HG02610 (cell line): ENCODE data around the gene TMEM144.
A peak's percentile ranks its signal among the peaks of the same experiment; 100 is the strongest.
"Not testable (repeated sequence)": the region's sequence is repeated elsewhere in the genome, so short reads cannot be mapped to it uniquely, and the experiment has no call there.

Experiments used
- ATAC-seq: cut with Tn5 transposase; IDR thresholded peaks from one replicate; pipeline ENCODE4 v1.9.1; 2021; ENCODE audit warnings: mild to moderate bottlenecking, moderate library complexity; ENCODE audit not compliant: unreplicated experiment

TMEM144 gene

DNA sequence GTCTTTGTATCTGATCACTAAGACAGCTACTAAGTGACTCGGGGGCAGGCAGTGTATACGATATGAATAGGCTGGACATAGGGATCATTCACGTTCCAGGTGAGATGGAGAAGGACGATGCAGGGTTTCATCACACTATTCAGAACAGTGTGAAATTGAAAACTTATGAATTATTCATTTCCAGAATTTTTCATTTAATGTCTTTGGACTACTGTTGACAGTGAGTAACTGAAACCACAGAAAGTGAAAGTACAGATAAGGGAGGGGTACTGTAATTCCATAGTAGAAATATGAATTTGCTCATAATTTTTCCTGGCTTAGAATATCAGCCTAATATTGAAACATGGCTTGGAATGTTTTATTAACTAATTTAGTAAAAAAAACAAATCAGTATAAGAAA is 24.4 kb downstream of the TMEM144 start:
- ATAC-seq = no peak

DNA sequence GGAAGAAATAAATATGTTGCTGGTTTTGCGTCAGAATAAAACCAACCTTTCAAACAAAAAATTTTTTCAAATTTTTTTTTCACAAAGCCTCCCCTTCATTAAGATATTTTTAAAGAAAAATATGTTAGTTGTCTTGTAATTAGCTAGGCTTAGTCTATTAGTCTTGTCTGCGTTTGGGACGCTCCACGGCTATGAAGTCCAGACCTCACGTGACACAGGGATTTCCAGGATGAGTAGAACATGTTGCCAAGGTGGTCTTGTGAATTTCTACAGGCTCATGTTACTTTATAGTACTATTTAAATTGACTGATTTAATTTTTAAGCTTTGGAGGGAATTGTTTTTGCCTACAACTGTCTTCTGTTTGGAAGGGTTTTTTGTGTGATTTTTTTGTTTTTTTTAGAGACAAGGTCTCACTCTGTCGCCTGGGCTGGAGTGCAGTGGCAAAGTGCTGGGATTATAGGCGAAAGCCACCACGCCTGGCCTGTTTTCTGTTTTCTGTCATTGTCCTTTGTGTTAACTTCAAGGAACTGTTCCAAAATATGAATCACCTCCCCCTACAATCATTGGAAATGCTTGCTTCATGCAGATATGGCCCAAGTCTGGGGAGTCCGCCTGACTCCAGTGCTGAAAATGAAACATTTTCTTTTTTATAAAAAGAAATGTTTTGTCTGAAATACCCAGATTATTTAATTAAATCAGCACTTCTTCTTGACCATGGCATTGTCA is 26.2 kb downstream of the TMEM144 start:
- no peak for ATAC-seq

DNA sequence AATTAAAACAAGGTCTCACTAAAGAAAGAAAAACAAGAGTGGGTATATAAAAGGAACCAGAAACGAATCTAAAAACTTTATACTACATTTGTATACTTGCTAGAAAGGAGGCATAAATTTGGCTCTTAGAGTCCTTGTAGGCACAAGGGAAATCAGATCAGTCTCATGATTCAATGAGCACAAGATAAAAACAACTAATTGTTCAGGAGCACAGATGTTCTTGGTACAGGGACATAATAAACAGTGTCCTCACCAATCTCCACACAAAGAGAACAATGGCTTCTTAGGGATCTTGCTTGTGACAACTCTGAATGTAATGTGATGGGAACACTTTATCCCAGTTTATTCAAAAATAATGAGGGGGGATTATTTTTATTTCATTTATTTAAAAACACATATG is 28.3 kb downstream of the TMEM144 start:
- ATAC-seq = no peak

DNA sequence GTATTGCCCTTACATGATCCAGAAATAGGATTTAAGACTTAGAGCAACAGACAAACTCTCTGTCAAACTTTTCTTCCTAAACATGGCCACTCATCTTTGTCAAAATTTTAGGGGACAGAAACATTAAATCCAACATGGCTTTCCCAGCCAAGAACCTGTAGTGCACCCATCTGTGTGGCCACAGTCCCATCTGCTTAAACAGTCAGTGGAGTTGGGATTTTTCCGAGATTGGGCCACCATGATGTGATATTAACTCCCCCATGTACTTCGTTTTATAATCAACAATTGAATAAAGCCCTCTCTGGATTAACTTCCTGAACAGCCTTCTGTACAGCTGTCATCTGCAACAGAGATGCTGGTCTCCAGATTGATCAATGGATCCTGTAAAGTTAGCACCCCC is 28.9 kb downstream of the TMEM144 start:
- ATAC-seq = no peak

DNA sequence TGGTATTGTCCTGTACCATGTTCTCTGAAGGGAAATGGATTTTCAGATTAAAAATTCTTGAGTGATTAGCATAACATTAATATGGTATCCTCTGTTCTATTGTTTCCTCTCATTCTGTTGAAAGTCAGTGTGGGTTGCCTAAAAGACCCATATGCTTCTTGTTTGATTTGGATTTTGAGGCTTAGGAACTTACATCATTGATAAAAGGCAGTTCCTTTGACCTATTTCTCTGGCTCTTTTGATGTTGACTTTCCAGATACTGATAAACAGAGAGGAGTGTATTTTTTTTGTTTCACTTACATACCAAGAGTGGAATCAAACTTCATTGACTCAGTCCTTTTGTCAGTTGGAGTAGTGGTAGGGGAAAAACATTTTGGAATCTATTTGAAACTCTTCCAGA is 32.8 kb downstream of the TMEM144 start:
- no peak for ATAC-seq

DNA sequence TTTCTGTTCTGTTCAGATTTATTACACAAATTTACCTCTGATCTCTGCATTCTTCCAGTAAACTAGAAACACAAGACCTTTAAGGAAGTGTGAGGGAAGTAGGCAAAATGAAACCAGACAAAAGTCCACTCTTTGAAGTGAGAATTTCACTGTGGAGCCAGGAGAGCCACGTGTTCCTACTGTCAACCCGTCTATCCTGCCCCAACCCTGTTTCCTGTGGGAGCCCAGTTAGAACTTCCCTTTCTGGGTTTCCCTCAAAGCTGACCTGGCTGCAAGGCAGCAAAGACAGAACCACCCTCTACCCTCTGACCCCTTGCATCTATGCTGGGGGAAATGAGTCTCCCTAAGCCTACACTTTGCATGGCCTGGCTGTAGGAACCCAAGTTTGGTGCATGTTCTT is 40.0 kb downstream of the TMEM144 start:
- no peak for ATAC-seq

DNA sequence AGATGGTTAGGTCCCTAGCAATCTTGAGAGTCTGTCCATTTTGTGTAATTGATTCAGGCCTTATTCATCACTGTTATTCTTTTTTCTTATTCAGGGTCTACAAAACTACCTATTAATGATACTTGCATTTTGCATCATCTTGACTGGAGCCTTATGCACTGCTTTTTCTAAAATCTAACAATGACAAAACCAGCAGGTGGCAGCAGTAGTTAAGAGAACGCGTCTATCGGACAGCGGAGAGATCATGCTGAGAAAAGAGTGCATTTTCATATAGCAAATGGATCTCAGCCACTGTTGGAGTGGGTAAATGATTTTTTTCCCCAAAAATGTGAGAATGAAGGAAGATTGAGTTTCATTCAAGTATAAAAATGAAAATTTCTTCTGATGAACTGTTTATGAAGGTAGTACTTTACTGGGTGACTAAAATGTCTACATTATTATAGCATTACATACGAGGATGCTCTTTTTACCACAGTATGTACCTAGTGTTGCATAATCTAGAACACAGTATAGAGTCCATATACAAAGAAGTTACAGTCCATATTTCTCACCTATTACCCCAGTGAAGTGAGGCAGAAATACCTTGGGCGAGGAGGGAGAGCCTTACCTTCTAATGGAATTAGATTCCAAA is 43.2 kb downstream of the TMEM144 start:
- peak; percentile 77 for ATAC-seq

DNA sequence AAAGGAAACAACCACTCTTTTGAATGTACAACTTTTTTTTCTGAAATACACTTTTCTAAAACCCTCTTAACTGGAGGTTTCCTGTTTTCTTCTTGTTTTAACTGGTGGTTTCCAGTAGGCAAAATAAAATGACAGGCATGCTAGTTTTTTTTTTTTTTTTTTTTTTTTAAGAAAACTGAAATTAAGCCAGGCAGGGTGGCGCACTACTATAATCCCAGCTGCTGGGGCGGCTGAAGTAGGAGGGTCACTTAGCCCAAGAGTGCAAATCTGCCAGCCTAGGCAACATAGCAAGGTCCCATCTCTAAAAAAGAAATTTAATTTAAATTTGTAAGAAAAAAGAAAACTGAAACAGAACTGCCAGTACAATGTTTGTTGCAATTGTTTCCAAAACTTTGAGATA is 44.0 kb downstream of the TMEM144 start:
- no peak for ATAC-seq

DNA sequence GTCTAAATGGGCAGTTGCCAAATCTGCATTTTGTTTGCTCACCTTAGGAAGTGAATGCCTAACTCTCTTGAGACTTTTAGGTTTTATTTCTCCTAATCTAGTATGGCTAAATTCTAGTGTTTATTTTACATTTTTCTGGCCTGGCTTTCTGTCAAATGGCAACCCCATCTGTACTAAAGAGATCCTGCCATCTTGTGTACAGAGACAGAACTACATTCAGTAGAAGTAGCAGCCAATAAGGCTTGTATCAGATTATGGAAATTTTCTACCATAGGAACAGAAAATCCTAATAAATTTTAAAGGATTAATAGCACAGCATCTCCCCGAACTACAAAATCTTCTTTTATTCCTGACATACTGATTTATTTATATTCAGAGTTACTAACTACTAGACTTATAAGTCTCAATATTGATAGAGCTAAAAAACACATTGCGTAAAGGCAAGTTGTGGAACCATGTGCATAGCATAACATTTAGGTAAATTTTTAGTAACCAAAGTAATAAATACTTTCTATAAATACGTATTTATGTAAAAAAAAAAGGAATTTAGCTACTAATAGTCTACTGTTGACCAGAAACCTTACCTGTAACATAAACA is 45.5 kb downstream of the TMEM144 start:
- peak; percentile 73 for ATAC-seq

DNA sequence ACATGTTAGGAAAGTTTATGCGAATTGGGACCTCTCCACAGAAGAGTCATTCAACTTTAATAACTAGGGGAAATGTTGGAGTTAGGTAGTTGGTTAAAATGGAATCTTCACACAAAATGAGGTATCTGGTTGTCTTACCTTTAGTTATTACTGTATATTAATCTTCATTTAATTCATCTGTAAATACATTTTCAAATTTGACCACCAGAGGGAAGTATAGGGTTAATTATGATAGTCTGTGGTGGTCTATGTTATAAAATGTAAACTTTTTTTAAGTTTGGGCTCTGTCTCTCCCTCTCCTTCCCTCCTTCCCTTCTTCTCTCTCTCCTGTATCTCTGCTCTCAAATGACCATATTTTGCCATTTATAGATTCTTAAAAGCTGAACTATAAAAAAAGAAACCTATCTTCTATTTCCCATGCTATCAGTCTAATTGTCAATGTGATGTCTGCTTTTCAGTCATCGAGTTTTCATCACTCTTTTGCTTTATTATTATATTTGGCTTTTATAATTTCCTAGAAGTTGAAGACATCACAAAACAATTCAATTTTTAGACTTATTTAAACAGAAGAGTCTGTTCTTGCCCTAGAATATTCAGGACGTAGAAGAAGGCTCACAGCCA is 49.8 kb downstream of the TMEM144 start:
- ATAC-seq = peak; percentile 43

DNA sequence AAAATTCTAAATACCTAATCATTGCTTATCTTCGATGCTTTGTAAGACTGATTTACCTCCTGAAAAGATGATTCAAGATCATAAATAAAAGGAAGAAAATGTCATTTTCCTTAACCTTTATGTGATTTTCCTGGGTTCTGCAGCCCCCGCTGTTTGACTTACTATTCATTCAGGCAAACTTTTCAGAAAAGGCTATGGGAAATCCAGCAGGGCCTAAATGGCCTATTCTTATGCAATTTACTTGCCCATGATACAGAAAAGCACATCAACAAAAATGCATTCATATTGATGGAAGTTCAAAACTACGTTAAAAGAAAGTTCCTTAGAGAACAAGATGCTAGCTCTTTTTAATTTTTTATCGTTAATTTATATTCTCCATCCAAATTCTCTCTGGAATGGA is 51.2 kb downstream of the TMEM144 start:
- no peak for ATAC-seq

DNA sequence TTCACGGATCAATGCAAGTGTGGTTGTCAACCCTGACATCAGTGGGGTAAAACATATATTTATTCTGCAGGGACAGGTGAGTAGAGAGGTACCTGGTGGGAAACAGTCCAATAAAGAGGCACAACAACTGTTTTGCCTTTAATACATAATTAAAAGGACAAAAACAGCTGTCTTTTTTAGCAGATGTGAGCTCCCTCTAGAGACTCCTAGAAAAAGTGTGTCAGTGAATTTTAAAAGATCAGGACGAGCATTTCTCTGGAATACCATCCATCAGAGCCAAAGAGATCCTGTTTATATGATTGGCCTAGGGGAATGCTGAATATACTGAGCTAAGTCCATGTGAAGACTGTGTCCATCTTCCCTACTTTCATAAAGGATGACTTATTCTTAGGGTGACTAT is 58.3 kb downstream of the TMEM144 start:
- ATAC-seq = no peak

DNA sequence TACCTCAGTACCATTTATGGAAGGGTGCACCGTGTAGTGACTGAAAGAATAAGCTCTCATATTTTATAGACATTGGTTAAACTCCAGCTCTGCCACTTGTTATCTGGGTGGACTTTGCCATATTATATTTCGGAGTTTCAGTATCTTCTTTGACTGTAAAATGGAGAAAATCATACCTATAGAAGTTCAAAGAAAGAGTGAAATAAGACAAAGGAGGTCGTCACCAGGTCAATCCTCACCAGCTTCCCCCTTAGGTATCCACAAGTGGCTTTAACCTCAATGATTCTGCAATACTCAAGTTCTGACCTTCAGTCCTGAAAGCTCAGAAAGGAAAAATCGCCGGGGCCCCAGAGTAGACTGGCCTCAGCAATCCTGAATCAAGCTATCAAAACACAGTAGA is 64.3 kb downstream of the TMEM144 start:
- no peak for ATAC-seq

DNA sequence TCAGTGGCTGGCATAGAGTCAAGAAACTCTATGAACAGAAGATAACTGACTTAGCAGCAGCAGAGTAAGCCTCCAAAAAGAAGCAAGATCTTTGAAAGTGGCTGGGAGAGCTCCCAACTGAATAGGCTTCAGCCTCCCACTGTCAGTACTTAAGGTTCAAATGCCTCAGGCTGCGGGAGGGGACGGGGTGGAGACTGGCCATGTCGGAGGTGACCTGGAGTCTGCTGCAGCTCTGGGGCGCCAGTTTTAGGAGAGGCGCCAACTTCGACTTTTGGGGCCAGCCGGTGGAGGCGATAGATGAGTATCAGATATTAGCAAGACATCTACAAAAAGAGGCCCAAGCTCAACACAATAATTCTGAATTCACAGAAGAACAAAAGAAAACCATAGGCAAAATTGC is 67.3 kb downstream of the TMEM144 start:
- no peak for ATAC-seq

DNA sequence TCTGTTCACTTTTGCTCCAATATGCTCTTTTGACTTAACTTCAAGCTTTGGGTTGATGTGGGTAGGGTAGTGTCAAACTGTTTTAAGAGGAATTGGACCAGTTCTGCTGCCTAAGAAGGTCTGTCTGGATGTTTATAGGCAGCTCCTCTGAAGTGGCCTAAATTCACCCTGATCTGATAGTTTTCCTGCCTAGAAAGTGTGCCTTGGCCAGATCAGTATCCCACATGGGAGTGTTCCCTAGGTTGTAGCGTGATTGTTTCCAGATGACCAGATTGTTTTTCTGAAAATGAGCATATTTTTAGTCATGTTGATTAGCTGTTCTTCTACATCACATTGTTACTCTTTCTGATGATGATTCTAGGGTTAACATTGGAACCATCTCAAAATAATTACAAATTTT is 68.8 kb downstream of the TMEM144 start:
- ATAC-seq = not testable (repeated sequence)

DNA sequence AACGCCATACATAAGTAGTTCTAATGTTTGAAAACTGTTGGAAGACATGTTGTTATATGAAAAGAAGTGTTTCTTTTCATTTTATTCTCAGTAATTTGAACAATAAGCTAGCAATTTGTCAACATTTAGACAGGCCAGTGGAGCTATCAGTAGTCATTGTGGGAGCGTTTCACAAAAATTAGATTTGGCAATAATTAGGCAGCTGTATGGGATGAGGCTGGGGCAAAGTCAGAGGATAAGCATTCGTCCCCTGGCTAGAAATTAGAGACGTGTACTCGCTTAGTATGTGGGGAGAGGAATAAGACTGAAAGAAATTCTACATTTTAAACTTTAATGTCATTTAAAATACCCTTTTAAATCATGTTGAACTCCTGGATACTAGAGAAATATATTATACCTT is 70.6 kb downstream of the TMEM144 start:
- no peak for ATAC-seq

DNA sequence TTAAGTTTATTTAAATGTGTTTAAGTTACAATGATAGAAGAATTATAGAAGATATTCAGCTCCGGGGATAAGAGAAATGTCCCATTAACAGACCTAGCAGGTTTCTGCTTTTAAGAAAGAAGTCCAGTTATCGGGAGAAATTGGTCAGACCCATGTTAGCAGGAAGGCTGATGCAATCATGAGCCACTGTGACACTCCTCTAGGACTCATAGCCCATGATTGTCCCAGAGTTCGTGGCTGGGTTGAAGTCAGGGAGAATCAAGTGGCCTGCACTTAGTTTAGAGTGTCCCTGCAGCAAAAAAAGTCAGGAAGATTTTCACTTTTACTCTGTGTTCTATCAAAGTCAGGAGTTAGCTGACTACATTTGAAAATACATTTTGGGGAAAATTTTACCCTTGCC is 72.0 kb downstream of the TMEM144 start:
- ATAC-seq = no peak

DNA sequence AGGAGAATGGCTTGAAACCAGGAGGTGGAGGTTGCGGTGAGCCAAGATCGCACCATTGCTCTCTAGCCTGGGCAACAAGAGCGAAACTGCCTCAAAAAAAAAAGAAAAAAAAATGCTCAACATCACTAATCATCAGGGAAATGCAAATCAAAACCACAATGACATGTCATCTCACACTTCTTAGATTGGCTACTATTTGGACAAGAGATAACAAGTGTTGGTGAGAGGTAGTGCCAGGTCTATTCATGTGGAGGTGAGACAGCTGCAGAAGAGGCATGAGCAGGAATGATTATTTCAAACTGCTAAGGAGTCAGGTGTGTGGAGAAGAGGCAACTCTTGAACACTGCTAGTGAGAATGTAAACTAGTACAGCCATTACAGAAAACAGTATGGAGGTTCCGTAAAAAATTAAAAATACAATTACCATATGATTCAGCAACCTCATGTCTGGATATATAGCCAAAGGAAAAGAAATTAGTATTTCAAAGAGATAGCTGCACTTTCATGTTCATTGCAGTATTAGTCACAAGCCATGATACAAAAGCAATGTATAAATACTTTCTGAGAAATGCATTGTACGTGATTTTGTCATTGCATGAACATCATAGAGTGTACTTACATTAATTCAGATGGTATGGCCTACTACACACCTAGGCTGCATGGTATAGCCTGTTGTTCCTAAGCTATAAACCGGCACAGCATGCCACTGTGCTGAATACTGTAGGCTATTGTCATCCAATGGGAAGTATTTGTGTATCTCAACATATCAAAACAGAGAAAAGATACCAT is 75.3 kb downstream of the TMEM144 start:
- ATAC-seq = no peak

DNA sequence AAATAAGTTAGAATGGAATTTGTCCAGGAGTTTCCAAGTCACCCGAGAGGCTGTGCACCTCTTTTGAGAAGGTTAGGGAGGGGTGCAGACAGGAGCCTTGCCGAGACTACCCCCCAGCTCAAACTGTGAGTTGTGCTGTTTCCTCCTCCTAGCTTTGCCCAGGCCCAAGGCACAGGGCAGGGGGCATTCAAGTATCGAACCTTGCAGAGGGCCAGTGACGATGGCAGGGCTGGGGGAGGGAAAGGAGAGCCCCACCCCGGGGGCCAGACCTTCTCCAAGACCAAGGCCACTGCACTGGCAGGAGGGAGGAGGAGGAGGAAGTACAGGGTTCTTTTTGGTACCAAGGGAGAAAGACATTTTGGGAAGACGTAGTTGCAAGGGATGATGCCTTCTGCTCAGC is 80.6 kb downstream of the TMEM144 start:
- ATAC-seq = no peak

DNA sequence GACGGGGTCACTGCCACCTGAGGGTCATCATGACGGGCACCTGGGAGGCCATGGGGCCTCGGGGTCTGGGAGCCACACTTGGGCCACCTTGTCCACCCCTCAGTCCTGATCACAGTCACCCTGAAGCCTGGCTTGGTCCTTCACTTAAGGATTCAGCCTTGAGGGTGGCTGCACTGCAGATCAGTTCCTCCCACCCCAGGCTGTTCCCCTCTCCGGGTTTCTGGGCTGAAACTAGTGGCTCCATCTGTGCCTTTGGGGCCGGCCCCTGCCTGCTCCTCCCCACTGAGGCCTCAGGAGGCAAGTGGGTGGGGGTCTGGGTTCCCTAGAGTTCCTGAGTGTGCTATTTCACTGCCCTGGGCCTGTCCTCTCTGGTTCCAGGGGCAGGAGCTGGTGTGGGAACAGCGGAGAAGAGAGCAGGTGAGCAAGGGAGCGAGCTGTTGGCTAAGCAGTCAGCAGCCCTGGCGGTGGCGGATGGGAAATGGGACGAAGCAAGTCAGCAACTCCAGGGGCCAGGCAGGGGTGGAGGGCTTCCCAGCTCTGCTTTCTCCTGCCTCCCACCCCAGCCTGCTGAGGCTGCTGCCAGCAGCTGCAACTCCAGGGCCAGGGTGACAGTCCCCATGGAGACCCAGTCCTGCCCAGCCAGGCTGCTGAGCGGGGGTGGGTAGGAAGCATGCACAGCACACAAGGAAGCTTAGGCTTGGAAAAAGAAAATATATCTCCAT is 81.2 kb downstream of the TMEM144 start:
- no peak for ATAC-seq

DNA sequence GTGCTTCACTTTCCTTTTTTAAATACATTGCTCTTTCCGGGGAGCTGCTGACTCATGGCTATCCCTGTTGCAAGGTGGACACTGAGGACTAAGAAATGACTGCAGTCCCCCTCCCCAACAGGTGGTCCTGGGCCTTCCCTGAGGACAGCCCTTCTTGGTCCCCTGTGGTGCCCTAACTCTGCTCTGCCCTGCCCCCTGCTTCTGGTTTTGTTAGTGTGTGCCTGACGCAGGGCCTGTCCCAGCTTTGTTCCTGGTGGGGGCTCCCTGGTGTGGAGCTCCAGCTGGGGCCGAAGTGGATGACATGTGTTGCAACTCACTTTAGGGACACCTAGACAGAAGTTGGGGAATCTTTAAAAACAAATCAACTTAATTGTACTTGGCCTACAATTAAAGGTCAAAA is 81.9 kb downstream of the TMEM144 start:
- no peak for ATAC-seq
